Parietal lobe (tissue), 2 donors: ENCODE data around the gene NMT1. TPM values are rescaled to one million over a fixed set of nuclear protein-coding genes. Genes with fewer than 3 reads are reported as not detected.

Source experiments
- small RNA-seq: library from RNA; depleted of rRNA; stranded (forward); fragments of <200 nt; gene quantifications from one replicate; pipeline ENCODE3, GENCODE V24; 2014; ENCODE audit warnings: low replicate concordance
- total RNA-seq: library from RNA; depleted of rRNA; stranded (reverse); fragments of >200 nt; gene quantifications from one replicate; pipeline ENCODE4 v1.2.3, GENCODE V29; 2014

Gene NMT1
- total RNA-seq, result 91.7 TPM

DNA sequence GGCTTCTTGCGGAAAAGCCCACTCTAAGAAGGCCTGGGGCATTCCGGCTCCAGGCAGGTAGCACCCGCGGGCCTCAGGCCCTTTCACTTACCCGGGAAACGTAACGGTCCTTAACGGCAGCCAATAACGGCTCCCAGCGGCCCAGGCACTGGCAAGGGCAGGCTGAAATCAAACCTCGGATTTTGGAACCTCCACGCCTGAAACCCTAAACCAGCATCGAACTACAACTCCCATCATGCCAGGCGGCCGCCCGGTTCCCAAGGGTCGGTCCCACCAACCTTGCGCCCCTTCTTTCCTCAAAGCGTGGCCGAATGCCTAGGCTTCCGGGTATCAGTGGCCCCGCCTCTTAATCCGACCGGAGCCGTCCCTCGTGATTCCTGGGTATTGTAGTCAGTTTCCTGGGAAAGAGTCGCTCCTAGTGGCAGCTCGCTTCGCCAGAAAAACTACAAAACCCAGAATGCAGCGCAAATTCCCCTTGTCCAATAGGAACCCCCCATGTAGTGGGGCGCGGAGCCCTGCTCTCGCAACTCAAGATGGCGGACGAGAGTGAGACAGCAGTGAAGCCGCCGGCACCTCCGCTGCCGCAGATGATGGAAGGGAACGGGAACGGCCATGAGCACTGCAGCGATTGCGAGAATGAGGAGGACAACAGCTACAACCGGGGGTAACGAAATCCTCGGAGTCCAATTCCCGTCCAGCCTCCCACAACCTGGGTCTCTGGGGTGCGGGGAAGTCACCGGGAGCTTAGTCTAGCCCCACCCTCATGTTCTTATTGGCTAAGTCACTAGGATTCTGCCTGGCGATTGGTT, at the start of gene NMT1:
TSS of gene NMT1 (plus strand) at position 521 of the 809 bp plus-strand sequence. CDS start at position 534, 13 bp downstream.

DNA sequence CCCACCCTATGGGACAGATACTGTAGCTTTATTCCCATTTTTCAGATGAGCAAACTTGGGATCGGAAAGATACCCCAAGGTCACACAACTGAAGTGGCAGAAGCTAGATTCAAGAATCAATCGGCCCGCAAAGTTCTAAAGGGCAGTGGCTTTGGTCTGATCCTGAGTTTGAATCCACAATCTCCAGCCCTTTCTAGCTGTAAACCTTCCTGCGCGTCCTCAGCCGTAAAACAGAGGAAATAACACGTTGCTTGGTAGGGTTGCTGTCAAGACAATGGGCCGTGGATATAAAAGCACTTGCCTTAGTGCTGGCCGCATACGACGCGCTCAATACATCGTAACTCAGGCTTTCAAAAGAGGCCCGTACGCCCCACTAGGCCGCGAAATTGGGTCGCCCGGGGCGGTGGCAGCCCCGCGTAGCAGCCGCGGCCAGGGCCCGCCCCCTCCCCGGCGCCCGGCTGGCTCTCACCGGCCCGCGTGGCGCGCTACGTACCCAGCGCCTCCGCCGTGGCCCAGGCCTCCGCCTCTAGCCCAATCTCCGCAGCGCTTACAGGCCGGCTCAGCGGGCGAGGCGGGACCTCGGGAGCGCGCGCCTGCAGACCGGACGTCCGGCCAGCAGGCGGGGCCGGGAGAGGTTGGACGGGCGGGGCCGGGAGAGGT, 9.9 kb upstream of the NMT1 start, which contains the start of gene DCAKD:
TSS of gene DCAKD (minus strand) at position 573 of the 660 bp plus-strand sequence. CDS start 16,747 bp downstream, outside the sequence.

GRCh38 chr17:45132320-45132571, 71.1 kb downstream of the NMT1 start, which contains the start of gene PLCD3:
PLCD3 (minus strand) TSS chr17:45132515; CDS start chr17:45132410, 105 bp downstream.

DNA sequence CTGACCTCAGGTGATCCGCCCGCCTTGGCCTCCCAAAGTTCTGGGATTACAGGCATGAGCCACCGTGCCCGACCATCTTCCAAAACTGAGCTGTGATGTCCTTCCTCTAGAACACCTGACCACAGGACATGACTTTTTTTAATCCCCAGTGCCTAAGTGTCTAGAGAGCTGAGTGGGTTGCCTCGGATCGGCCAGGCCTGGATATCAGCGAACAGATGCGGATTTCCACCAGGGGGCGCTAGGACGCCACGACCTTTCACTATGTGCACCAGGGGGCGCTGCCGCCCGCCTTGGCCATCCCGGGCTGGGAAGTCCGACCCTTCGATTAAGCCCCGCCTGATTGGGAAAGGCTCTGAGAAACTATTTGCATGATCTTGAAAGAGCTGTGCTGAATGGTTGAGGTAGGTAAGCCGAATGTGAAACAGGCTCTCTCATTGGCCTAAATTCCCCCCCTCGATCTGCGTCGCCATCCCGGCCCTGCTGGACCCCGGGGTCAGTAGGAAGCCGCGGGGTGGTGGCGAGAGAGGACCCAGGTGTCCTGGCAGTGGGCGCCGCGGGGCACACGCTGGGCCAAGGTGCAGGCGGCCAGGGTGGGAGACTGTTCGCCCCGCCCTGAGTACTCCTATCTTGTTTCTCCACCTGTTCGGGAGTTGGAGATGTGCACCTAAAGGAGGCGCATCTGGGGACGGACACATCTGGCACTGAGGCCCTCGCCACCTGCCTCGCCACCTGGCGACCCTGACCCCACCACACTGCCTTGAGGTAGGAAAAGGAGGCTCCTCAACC, 74.3 kb downstream of the NMT1 start, which contains the start of gene ACBD4:
TSS of gene ACBD4 (plus strand) at position 496 of the 786 bp plus-strand sequence. CDS start 458 bp downstream, outside the sequence.

GRCh38 chr17:45148183-45149036, 87.3 kb downstream of the NMT1 start, which contains the start of gene HEXIM1:
HEXIM1 (plus strand) TSS chr17:45148475; CDS start chr17:45149191, 716 bp downstream.

Small RNAs within 50 kb of the gene (small RNA-seq; reads per million reads assigned to genes)
- gene MIR6784, result not detected
- not detected for gene RF00019

Other genes with a start within 250 kb of the NMT1 start
- 109 TPM for gene GJC1, start 231.0 kb upstream of the NMT1 start, total RNA-seq
- 1.3 TPM for gene HIGD1B, start 213.4 kb upstream of the NMT1 start, total RNA-seq
- 128 TPM for gene EFTUD2, start 161.9 kb upstream of the NMT1 start, total RNA-seq
- 365 TPM for gene GFAP, start 145.8 kb upstream of the NMT1 start, total RNA-seq
- 2.2 TPM for gene KIF18B, start 113.5 kb upstream of the NMT1 start, total RNA-seq
- gene C1QL1, start 93.0 kb upstream of the NMT1 start, total RNA-seq, result 2.2 TPM
- gene DCAKD, start 9.7 kb upstream of the NMT1 start, total RNA-seq, result 65.4 TPM
- gene PLCD3, start 71.2 kb downstream of the NMT1 start, total RNA-seq, result 3.8 TPM
- gene ACBD4, start 74.4 kb downstream of the NMT1 start, total RNA-seq, result 3.4 TPM
- gene HEXIM1, start 87.2 kb downstream of the NMT1 start, total RNA-seq, result 7.2 TPM
- gene HEXIM2, start 100.6 kb downstream of the NMT1 start, total RNA-seq, result 7.5 TPM
- 7.5 TPM for gene FMNL1, start 160.6 kb downstream of the NMT1 start, total RNA-seq
- not detected for gene SPATA32, start 200.8 kb downstream of the NMT1 start, total RNA-seq